IMR-90 (cell line): Measurements from ENCODE around the gene CACNA1D. TPM values are rescaled to one million over a fixed set of nuclear protein-coding genes. Genes with fewer than 3 reads are reported as not detected.

Experiments used
- ATAC-seq: fragments of 200-7000 bp; cut with Tn5 transposase; 2 replicates; pipeline ENCODE4 v1.9.1; 2020; ENCODE audit warnings: low read depth, mild to moderate bottlenecking, moderate library complexity
- BruUV-seq: library from RNA; stranded (reverse); fragments of 400-500 nt; replicated peaks from 2 replicates; lab custom pipeline; 2021; lab: Mats Ljungman, UMichigan
- CTCF ChIA-PET: fragments of 300-600 bp; formaldehyde crosslinking; extraction: SDS; loops from one replicate; lab custom pipeline; 2021; ENCODE audit warnings: antibody characterized with exemption; lab: Yijun Ruan, JAX
- POLR2A ChIA-PET: fragments of 300-600 bp; sonication (Branson Sonifier 250); formaldehyde crosslinking; loops from one replicate; lab custom pipeline; 2022; ENCODE audit warnings: antibody characterized with exemption; ENCODE audit not compliant: unreplicated experiment; lab: Charles Lee
- DNase-seq: peaks from one replicate; pipeline ENCODE4 v3.0.0; 2013
- H2AFZ ChIP-seq: replicated peaks from 2 replicates; pipeline ENCODE3; 2013; ENCODE audit warnings: low read length, mild to moderate bottlenecking; ENCODE audit not compliant: poor library complexity
- H2AK5ac ChIP-seq: 2 replicates; pipeline ENCODE4 v1.6.1; 2013; ENCODE audit warnings: low read depth, low read length, inconsistent platforms
- H2AK9ac ChIP-seq: replicated peaks from 2 replicates; pipeline ENCODE3; 2013; ENCODE audit warnings: mild to moderate bottlenecking, low read depth, low read length, moderate library complexity; ENCODE audit not compliant: poor library complexity
- H2BK120ac ChIP-seq: 2 replicates; pipeline ENCODE4 v1.6.1; 2013; ENCODE audit warnings: low read depth, low read length, inconsistent platforms
- H2BK15ac ChIP-seq: 3 replicates; pipeline ENCODE4 v1.6.1; 2013; ENCODE audit warnings: low read depth, low read length, inconsistent platforms
- H2BK20ac ChIP-seq: 2 replicates; pipeline ENCODE4 v1.6.1; 2013; ENCODE audit warnings: low read depth, mild to moderate bottlenecking, inconsistent platforms, low read length, moderate library complexity
- H2BK5ac ChIP-seq: 2 replicates; pipeline ENCODE4 v1.6.1; 2013; ENCODE audit warnings: mild to moderate bottlenecking, low read depth, low read length, inconsistent platforms; ENCODE audit not compliant: poor library complexity, severe bottlenecking
- H3K14ac ChIP-seq: replicated peaks from 2 replicates; pipeline ENCODE4 v1.6.1; 2013; ENCODE audit warnings: low read depth, low read length, inconsistent platforms
- H3K18ac ChIP-seq: 2 replicates; pipeline ENCODE4 v1.6.1; 2013; ENCODE audit warnings: low read depth, low read length, control low read depth
- H3K23ac ChIP-seq: 2 replicates; pipeline ENCODE4 v1.6.1; 2013; ENCODE audit warnings: low read depth, low read length, inconsistent platforms
- H3K27ac ChIP-seq: 2 replicates; pipeline ENCODE4 v1.5.1; 2013; ENCODE audit warnings: mild to moderate bottlenecking, control low read depth, low read length; ENCODE audit not compliant: insufficient read depth
- H3K27me3 ChIP-seq: 2 replicates; pipeline ENCODE4 v1.6.1; 2013; ENCODE audit warnings: low read length; ENCODE audit not compliant: control insufficient read depth, insufficient read depth
- H3K36me3 ChIP-seq: 2 replicates; pipeline ENCODE4 v1.6.1; 2013; ENCODE audit warnings: low read length, mixed read lengths; ENCODE audit not compliant: control insufficient read depth, insufficient read depth
- H3K4ac ChIP-seq: 2 replicates; pipeline ENCODE4 v1.6.1; 2013; ENCODE audit warnings: low read depth, low read length, inconsistent platforms
- H3K4me1 ChIP-seq: 2 replicates; pipeline ENCODE4 v1.6.1; 2013; ENCODE audit warnings: low read length, mixed read lengths; ENCODE audit not compliant: control insufficient read depth, insufficient read depth
- H3K4me2 ChIP-seq: 2 replicates; pipeline ENCODE4 v1.6.1; 2013; ENCODE audit warnings: low read depth, mild to moderate bottlenecking, control low read depth, low read length, moderate library complexity
- H3K4me3 ChIP-seq: 2 replicates; pipeline ENCODE4 v1.5.1; 2013; ENCODE audit warnings: low read depth, mild to moderate bottlenecking, control low read depth, low read length, moderate library complexity; ENCODE audit not compliant: insufficient read depth
- H3K56ac ChIP-seq: 2 replicates; pipeline ENCODE4 v1.6.1; 2013; ENCODE audit warnings: low read length, inconsistent platforms; ENCODE audit not compliant: insufficient read depth; ENCODE audit errors: extremely low read depth
- H3K79me1 ChIP-seq, 2 experiments: 2 replicates each; pipeline ENCODE4 v1.6.1; 2013; ENCODE audit warnings: low read length in 2 of 2, inconsistent platforms in 1 of 2, low read depth in 1 of 2
- H3K9ac ChIP-seq: 2 replicates; pipeline ENCODE4 v1.6.1; 2013; ENCODE audit warnings: low read depth, low read length, control low read depth
- H3K9me1 ChIP-seq: 2 replicates; pipeline ENCODE4 v1.6.1; 2013; ENCODE audit warnings: low read length, inconsistent platforms; ENCODE audit not compliant: insufficient read depth
- H3K9me3 ChIP-seq: 2 replicates; pipeline ENCODE4 v1.6.1; 2013; ENCODE audit warnings: low read length; ENCODE audit not compliant: control insufficient read depth, insufficient read depth
- H4K20me1 ChIP-seq: 2 replicates; pipeline ENCODE4 v1.6.1; 2013; ENCODE audit warnings: low read length, inconsistent platforms; ENCODE audit not compliant: insufficient read depth
- H4K5ac ChIP-seq: 2 replicates; pipeline ENCODE4 v1.6.1; 2013; ENCODE audit warnings: mild to moderate bottlenecking, low read depth, low read length, control low read depth
- H4K8ac ChIP-seq, 2 experiments: 2 replicates each; pipeline ENCODE4 v1.6.1; 2013; ENCODE audit warnings: low read depth in 2 of 2, low read length in 2 of 2, control low read depth in 1 of 2, inconsistent platforms in 1 of 2
- H4K91ac ChIP-seq: 2 replicates; pipeline ENCODE4 v1.6.1; 2013; ENCODE audit warnings: low read depth, low read length, inconsistent platforms; ENCODE audit not compliant: insufficient read depth
- MXI1 ChIP-seq: IDR thresholded peaks from 2 replicates; pipeline ENCODE4 v1.6.1; 2012; ENCODE audit warnings: low read depth, mild to moderate bottlenecking, low read length, moderate library complexity, borderline replicate concordance
- RCOR1 ChIP-seq: IDR thresholded peaks from 2 replicates; pipeline ENCODE4 v1.6.1; 2012; ENCODE audit warnings: mild to moderate bottlenecking, low read length, improper control_type of control experiment; ENCODE audit not compliant: insufficient replicate concordance
- WGBS, 2 experiments: methylation state at CpG; one replicate each; pipeline versions ENCODE4 v1.1.5 to v1.1.7; 2013; ENCODE audit warnings: missing lambda C conversion rate in 2 of 2; ENCODE audit not compliant: insufficient read length in 1 of 2; ENCODE audit errors: extremely low coverage in 2 of 2; 5-methylcytosine and 5-hydroxymethylcytosine counted together
- dilution Hi-C: fragments of 300-500 bp; cut with HindIII; formaldehyde crosslinking; loops from one replicate; pipeline ENCODE4 v1.14.3; 2018; ENCODE audit warnings: low sequenced_read_pairs; ENCODE audit not compliant: unreplicated experiment
- in situ Hi-C: fragments of 300-500 bp; cut with MboI; formaldehyde crosslinking; loops from 3 replicates; pipeline ENCODE4 v1.14.3; 2019; ENCODE audit warnings: low sequenced_read_pairs, inconsistent platforms, mixed read lengths
- intact Hi-C: fragments of 100-400 bp; cut with micrococcal nuclease; formaldehyde crosslinking; loops from 2 replicates; pipeline ENCODE4 v1.10.0; 2022
- polyA plus RNA-seq, 3 experiments: library from polyadenylated mRNA; depleted of rRNA; stranded (reverse); fragments of >200 nt; gene quantifications; 2 replicates each; pipeline ENCODE4 v1.2.3, GENCODE V29; 2012; ENCODE audit warnings: low replicate concordance in 1 of 3
- total RNA-seq: library from RNA; depleted of rRNA; stranded (reverse); fragments of >200 nt; gene quantifications from 2 replicates; pipeline ENCODE4 v1.2.3, GENCODE V29; 2012

CACNA1D gene
- total and polyA plus RNA-seq, 2 of the 4 experiments (the other 2 are of a cell fraction) = 0.07 TPM; not detected in 1

DNA sequence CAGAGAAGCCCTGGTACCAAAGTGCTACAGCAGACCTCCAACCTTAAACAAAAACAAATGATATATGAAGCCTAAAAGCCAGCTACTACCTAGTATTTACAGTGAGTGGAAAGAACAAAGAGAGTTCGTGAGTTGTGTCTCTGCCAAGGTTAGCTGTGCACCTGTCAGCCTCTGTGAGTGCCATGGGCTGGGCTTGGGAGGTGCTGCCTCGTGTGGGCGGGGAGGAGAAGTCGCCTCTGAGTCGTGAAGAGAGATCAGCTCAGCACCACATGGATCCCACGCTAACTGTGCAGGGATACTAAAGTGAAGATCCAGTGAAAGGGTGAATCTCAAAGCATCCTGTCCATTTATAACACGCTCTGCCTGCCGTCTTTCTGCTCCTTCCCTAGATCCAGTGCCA is 249.9 kb downstream of the CACNA1D start:
- no TSS peak for BruUV-seq
- H2BK120ac ChIP-seq = no peak overlapping the region

More for the DNA sequence above, 249.9 kb downstream of the CACNA1D start:
- Histone ChIP-seq H3K27ac (no peak overlapping the region), H2AK9ac (no peak overlapping the region), H3K79me1 (no peaks in the 10 kb centered on the region), H3K56ac (no peak overlapping the region), H2BK15ac (no peak overlapping the region), H4K8ac (no peak overlapping the region), H2AFZ (no peak overlapping the region), H3K23ac (no peak overlapping the region), H4K20me1 (no peaks in the 10 kb centered on the region), H3K36me3 (no peaks in the 10 kb centered on the region), H3K4ac (no peak overlapping the region), H3K4me1 (no peaks in the 10 kb centered on the region), H3K4me3 (no peak overlapping the region), H2BK5ac (no peak overlapping the region), H3K9ac (no peak overlapping the region), H4K5ac (no peak overlapping the region), H4K91ac (no peak overlapping the region), H3K27me3 (no peaks in the 10 kb centered on the region; the same call in 1 of the 2 replicates), H3K14ac (no peak overlapping the region), H2BK20ac (no peak overlapping the region), H2AK5ac (no peak overlapping the region), H3K18ac (no peak overlapping the region), H3K9me3 (no peaks in the 10 kb centered on the region), H3K9me1 (no peaks in the 10 kb centered on the region), H3K4me2 (no peak overlapping the region)
- WGBS, 2 experiments = no CpG with 5 or more reads among the region's 8 CpGs
- no peak for TF ChIP-seq RCOR1
- no peak for TF ChIP-seq MXI1
- DNase-seq (no peak), ATAC-seq (no peak)
- ChIA-PET CTCF (no interaction called here), POLR2A (no interaction called here)
- in situ Hi-C loops (no loop called here), intact Hi-C loops (no loop called here), dilution Hi-C loops (no loop called here)
